Activated CD8-positive, alpha-beta memory T cell treated with anti-CD3 and anti-CD28 coated beads, Interleukin-2, amount 50 U/mL, for 1 hour (primary cell): ENCODE results near the gene HCRT.
"Not testable (repeated sequence)": the region's sequence is repeated elsewhere in the genome, so short reads cannot be mapped to it uniquely, and the experiment has no call there.

Source experiments
- DNase-seq: peaks from one replicate; pipeline ENCODE4 v3.0.0-alpha.2; 2020; ENCODE audit errors: extremely low read depth

Gene HCRT

GRCh38 chr17:42140690-42141089, 44.6 kb downstream of the HCRT start:
- not testable (repeated sequence) for DNase-seq

- no peak for DNase-seq
Measured at GRCh38 chr17:42138749-42139492, 46.3 kb downstream of the HCRT start.

- DNase-seq: no peak
Measured at GRCh38 chr17:42136654-42137051, 48.6 kb downstream of the HCRT start.

GRCh38 chr17:42135664-42136653, 49.3 kb downstream of the HCRT start:
- DNase-seq: no peak

- no peak for DNase-seq
Measured at GRCh38 chr17:42135151-42135550, 50.1 kb downstream of the HCRT start.
